ENCODE measurements around the gene ROMO1.
"Not testable (repeated sequence)": the region's sequence is repeated elsewhere in the genome, so short reads cannot be mapped to it uniquely, and the experiment has no call there.

DNA sequence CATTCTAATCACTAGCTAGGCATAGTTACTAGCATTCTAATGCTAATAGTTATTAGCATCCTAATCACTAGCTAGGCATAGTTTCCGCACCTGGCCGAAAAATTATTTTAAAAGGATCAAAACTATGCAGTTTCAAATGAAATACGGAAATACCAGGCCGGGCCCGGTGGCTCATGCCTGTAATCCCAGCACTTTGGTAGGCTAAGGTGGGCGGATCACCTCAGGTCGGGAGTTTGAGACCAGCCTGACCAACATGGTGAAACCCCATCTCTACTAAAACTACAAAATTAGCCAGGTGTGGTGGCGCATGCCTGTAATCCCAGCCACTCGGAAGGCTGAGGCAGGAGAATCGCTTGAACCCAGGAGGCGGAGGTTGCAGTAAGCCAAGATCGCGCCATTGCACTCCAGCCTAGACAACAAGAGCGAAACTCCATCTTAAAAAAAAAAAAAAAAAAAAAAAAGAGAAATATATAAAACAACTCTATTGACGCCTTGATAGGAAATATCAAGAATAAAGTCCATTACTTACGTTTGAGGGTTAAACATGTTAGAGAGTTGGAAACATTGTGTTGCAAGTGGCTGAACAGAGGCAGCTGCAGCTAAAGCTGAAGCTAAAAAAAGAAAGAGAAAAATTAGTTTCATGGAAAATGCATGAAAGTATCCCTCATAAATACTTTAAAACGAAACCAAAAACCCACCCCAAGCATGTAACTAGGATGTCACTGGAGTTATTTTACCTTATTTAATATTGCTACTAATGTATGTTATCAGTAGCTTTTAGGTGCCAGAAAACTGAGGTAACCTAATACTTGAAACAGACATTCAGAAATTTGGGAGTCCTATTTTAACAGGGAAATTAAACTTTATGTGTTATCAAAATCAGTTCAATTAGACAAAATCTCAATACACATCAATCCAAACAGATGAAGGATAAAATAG, 7.7 kb downstream of the ROMO1 start:
- not testable (repeated sequence) for TF ChIP-seq MYNN (tag by site-specific recombination; IDR thresholded peaks at IDR 0.05; ENCODE audit: borderline replicate concordance); YY1 (tag by site-specific recombination; IDR thresholded peaks at IDR 0.05); ZNF292 (tag by site-specific recombination; IDR thresholded peaks at IDR 0.05; ENCODE audit: borderline replicate concordance, low read depth); BCL11A (tag by site-specific recombination; IDR thresholded peaks at IDR 0.05; ENCODE audit: low read depth); KLF8 (tag by site-specific recombination; IDR thresholded peaks at IDR 0.05); ZNF623 (tag by site-specific recombination; IDR thresholded peaks at IDR 0.05); SP2 (tag by site-specific recombination; IDR thresholded peaks at IDR 0.05); ZNF133 (tag by site-specific recombination; IDR thresholded peaks at IDR 0.05); ZNF175 (tag by site-specific recombination; IDR thresholded peaks at IDR 0.05)
- TF ChIP-seq, protein P1, sequence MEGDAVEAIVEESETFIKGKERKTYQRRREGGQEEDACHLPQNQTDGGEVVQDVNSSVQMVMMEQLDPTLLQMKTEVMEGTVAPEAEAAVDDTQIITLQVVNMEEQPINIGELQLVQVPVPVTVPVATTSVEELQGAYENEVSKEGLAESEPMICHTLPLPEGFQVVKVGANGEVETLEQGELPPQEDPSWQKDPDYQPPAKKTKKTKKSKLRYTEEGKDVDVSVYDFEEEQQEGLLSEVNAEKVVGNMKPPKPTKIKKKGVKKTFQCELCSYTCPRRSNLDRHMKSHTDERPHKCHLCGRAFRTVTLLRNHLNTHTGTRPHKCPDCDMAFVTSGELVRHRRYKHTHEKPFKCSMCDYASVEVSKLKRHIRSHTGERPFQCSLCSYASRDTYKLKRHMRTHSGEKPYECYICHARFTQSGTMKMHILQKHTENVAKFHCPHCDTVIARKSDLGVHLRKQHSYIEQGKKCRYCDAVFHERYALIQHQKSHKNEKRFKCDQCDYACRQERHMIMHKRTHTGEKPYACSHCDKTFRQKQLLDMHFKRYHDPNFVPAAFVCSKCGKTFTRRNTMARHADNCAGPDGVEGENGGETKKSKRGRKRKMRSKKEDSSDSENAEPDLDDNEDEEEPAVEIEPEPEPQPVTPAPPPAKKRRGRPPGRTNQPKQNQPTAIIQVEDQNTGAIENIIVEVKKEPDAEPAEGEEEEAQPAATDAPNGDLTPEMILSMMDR (tag by site-specific recombination; IDR thresholded peaks at IDR 0.05): not testable (repeated sequence)
- TF ChIP-seq, protein P2, sequence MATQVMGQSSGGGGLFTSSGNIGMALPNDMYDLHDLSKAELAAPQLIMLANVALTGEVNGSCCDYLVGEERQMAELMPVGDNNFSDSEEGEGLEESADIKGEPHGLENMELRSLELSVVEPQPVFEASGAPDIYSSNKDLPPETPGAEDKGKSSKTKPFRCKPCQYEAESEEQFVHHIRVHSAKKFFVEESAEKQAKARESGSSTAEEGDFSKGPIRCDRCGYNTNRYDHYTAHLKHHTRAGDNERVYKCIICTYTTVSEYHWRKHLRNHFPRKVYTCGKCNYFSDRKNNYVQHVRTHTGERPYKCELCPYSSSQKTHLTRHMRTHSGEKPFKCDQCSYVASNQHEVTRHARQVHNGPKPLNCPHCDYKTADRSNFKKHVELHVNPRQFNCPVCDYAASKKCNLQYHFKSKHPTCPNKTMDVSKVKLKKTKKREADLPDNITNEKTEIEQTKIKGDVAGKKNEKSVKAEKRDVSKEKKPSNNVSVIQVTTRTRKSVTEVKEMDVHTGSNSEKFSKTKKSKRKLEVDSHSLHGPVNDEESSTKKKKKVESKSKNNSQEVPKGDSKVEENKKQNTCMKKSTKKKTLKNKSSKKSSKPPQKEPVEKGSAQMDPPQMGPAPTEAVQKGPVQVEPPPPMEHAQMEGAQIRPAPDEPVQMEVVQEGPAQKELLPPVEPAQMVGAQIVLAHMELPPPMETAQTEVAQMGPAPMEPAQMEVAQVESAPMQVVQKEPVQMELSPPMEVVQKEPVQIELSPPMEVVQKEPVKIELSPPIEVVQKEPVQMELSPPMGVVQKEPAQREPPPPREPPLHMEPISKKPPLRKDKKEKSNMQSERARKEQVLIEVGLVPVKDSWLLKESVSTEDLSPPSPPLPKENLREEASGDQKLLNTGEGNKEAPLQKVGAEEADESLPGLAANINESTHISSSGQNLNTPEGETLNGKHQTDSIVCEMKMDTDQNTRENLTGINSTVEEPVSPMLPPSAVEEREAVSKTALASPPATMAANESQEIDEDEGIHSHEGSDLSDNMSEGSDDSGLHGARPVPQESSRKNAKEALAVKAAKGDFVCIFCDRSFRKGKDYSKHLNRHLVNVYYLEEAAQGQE (tag by site-specific recombination; IDR thresholded peaks at IDR 0.05): not testable (repeated sequence)
